D721Med (cell line): ENCODE measurements around the gene NR3C2.

Experiments used
- DNase-seq: peaks from one replicate; pipeline ENCODE4 v3.0.0; 2011; ENCODE audit warnings: low spot score; ENCODE audit not compliant: insufficient read length
- FAIRE-seq: peaks from 2 replicates; lab custom pipeline; 2011; peaks lifted over from hg19 to GRCh38; lab: Jason Lieb, UNC
- CTCF ChIP-seq: IDR thresholded peaks from 2 replicates; pipeline ENCODE4 v1.5.1; 2012; ENCODE audit warnings: mild to moderate bottlenecking, control low read depth; ENCODE audit not compliant: insufficient read depth; ENCODE audit errors: missing control alignments

The NR3C2 gene

GRCh38 chr4:148443512-148444295 lies 1.5 kb upstream of the NR3C2 start:
- no peak for TF ChIP-seq CTCF
- DNase-seq (no peak), FAIRE-seq (no peak)

GRCh38 chr4:148442832-148443511 lies 758 bp upstream of the NR3C2 start:
- DNase-seq, result no peak
- FAIRE-seq, result no peak
- TF ChIP-seq CTCF, result no peak

GRCh38 chr4:148441624-148441985 lies 609 bp downstream of the NR3C2 start:
- no peak for TF ChIP-seq CTCF
- FAIRE-seq (no peak), DNase-seq (no peak)

- peak; percentile 14 for TF ChIP-seq CTCF
- FAIRE-seq (no peak), DNase-seq (no peak)
These were observed 4.2 kb downstream of the NR3C2 start for GRCh38 chr4:148438047-148438446.

- no peak for FAIRE-seq
- TF ChIP-seq CTCF, result no peak
- no peak for DNase-seq
These were observed 4.8 kb downstream of the NR3C2 start for GRCh38 chr4:148437439-148437838.

GRCh38 chr4:148436512-148436911 lies 5.7 kb downstream of the NR3C2 start:
- DNase-seq (no peak), FAIRE-seq (no peak)
- TF ChIP-seq CTCF, result no peak

GRCh38 chr4:148435654-148436406 lies 6.4 kb downstream of the NR3C2 start:
- DNase-seq, result no peak
- FAIRE-seq, result no peak

More at GRCh38 chr4:148435654-148436406, 6.4 kb downstream of the NR3C2 start:
- TF ChIP-seq CTCF, result no peak
